HL-60 (cell line): ENCODE data around the gene TRERF1.

ENCODE experiments used
- CTCF ChIP-seq: IDR thresholded peaks from one replicate; pipeline ENCODE4 v1.5.1; 2011; ENCODE audit warnings: low read length, control low read depth, inconsistent platforms; ENCODE audit not compliant: insufficient read depth
- POLR2AphosphoS5 ChIP-seq: IDR thresholded peaks from 2 replicates; pipeline ENCODE4 v1.6.1; 2012; ENCODE audit warnings: low read depth

- TF ChIP-seq POLR2AphosphoS5 (no peak), CTCF (no peak)
Observed at GRCh38 chr6:42429042-42429585, 22.6 kb downstream of the TRERF1 start.
